ENCODE measurements around the gene STPG3.
A peak's percentile ranks its signal among the peaks of the same experiment; 100 is the strongest.
"Not testable (repeated sequence)": the region's sequence is repeated elsewhere in the genome, so short reads cannot be mapped to it uniquely, and the experiment has no call there.

STPG3 gene

DNA sequence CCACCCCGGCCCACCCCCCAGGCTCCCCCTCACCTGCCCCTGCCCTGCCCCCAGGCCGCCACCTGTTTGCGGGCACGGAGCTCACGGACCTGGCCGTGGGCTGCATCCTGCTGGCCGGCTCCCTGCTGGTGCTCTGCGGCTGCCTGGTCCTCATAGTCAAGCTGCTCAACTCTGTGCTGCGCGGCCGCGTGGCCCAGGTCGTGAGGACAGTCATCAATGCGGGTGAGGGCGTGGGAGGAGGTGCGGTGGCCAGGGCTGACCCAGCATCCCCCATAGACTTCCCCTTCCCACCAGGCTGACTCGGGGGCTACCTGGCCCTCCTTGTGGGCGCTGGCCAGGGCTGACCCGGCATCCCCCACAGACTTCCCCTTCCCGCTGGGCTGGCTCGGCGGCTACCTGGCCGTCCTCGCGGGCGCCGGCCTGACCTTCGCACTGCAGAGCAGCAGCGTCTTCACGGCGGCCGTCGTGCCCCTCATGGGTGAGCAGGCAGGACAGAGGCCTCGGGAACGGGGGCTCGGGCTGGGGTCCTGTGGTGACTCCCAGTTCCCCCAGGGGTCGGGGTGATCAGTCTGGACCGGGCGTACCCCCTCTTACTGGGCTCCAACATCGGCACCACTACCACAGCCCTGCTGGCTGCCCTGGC lies 16.9 kb upstream of the STPG3 start:
- no peak for DNase-seq (ENCODE audit: low spot score)

DNA sequence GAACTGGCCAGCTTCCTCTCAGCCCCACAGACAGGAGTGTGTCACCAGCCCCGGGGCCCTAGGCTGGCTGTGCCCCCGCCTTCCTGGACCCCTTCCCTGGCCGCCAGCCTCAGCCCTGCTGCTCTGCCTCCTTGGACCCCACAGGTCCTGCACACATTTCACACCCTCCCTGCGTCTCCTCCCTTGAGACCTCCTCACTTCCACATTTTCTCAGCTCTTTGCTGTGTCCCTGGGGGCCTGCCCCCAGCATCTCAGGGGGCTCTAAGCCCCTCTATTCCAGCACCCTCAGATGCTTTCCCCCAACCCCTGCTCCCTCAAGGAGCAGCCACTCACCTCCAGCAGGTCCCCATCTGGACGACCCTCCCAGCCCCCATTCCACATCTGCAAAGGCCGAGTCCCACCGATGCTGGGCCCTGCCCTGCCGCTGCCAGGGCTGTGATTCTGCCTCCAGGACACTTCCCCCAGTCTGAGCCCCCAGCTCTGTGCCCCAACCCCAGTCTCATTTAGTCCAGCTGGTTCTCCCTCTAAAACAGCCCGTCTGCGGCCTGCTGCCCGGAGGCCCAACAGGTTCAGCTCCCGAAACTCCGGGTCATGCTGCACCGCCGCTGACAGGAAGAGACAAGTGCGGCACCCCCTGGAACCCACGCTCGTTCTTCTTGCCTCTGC lies 16.2 kb upstream of the STPG3 start:
- no peak for DNase-seq (ENCODE audit: low spot score)

DNA sequence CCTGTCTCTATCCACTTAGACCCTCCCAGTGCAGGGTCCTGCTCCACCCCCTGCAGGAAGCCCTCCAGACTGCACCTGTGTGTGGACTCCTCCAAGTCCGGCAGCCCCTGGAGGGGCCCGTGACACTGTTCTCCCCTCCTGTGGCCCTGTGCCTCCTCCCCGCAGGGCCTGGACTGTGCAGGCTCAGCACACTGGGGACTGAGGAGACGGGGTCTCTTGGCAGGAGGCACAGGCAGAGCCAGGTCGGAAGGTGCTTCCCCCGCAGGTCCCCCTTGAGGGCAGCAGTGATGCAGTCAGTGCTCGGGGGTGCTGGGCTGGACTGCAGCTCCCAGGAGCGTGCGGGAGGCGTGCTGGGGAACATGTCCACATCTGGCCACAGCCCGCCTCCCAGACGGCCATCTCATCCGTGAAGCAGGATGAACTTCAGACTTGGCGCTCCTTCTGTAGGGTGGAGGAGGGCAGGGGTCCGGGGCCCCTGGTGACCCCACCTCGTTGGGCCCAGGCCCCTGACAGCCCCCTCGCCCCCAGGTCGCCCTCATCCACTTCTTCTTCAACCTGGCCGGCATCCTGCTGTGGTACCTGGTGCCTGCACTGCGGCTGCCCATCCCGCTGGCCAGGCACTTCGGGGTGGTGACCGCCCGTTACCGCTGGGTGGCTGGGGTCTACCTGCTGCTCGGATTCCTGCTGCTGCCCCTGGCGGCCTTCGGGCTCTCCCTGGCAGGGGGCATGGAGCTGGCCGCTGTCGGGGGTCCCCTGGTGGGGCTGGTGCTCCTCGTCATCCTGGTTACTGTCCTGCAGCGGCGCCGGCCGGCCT lies 15.5 kb upstream of the STPG3 start:
- DNase-seq (ENCODE audit: low spot score) = no peak

DNA sequence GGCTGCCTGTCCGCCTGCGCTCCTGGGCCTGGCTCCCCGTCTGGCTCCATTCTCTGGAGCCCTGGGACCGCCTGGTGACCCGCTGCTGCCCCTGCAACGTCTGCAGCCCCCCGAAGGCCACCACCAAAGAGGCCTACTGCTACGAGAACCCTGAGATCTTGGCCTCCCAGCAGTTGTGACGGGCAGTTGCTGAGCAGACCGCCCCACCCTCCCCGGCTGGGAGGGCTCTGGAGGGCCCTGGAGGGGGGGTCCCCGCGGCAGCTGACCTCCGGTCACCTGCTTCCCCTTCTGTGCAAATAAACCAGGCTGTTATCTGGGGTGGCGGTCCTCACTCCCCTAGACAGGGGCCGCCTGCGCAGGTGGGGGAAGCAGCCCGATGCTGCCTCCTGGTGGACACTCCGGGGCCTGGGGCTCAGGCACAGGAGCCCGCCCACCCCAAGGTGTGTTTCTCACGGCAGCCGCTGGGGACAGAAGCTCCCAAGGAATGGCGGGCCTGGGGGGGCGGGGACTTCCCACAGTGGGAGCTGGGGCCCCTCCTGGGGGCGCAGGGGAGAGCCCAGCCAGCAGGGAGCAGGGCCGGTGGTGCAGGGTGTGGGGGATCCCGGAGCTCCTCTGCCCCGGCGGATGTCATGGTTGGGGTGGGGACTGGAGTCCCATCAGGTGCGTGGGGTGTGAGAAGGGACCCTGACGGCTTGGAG lies 14.7 kb upstream of the STPG3 start:
- DNase-seq (ENCODE audit: low spot score) = peak; percentile 93

DNA sequence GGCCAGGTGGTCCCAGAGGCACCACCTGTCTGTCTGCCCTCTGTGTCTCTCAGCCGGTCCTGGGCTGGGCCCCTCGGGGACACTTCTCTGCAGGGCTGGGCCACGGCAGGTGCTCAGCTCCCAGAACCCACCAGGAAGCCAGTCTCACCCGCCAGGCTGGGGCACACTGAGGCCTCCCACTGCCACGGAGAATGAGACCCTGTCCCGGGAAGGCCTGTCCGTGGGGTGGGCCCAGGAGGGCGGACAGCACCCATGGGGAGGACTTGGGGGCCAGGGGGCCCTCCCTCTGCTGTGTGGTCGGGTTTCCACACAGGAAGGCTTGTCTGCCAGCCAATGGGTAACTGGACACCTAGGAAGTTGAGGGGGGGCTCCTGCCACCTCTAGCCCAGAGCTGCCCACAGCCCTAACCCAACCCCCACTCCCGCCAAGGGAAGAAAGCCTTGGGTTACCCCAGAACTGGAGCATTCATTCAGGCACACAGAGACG lies 14.1 kb upstream of the STPG3 start:
- DNase-seq (ENCODE audit: low spot score) = no peak

DNA sequence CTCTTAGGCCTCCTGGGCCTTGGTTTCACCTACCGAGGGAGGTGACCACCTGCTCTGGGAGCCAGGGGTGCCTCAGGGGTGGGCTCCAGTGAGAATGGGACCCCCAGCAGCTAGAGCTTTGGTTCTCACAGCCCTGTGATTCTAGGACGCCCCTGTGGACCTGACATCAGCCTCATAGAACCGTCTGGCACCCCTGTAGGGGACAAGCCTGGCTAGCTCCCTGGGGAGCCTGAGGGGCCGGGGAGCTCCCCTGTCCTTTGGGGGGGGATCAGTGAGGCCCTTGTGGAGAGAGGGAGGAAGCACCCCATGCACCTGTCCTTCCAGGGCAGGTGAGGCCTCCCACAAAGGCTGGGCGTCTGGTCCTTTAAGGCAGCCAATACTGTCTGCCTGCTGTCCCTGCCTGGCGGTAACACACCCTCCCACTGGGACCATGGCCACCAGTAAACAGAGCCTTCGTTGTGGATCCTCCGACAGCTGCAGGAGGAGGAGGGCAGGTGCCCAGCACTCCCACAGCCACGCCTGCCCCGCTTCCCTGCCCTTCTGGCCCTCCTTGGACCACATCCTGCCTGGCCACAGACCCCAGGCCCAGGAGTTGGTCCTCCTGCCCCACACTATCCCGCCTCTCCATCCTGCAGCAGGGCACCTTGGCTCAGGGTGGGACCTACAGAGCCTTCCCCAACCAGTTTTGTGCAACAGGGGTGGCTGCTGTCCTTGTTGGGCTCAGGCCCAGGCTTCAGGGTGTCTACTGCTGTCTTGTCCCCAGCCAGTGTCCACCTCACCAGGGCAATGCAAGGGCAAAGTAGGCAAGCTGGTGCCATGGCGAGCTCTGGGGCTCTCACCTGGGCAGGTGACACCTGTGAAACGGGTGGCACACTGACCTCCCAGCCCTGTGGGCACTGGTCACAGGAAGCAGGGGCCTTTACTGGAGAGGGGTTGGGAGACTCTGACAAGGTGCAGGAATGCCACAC lies 13.0 kb upstream of the STPG3 start:
- no peak for DNase-seq (ENCODE audit: low spot score)

DNA sequence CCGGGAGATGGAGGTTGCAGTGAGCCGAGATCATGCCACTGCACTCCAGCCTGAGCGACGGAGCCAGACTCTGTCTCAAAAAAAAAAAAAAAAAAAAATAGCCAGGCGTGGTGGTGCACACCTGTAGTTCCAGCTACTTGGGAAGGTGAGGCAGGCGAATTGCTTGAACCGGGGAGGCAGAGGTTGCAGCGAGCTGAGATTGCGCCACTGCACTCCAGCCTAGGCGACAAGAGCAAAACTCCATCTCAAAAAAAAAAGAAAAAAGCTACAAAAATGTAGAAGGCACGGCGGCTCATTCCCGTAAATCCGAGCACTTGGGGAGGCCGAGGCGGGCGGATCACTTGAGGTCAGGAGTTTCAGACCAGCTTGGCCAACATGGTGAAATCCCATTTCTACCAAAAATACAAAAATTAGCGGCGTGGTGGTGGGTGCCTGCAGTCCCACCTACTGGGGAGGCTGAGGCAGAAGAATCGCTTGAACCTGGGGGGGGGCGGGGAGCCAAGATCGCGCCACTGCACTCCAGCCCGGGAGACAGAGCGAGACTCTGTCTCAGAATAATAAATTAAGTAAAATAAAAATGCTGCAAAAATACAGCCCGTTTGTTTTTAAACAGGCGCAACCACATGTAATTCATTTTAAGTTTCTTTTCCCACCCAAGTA lies 11.4 kb upstream of the STPG3 start:
- not testable (repeated sequence) for DNase-seq (ENCODE audit: low spot score)

DNA sequence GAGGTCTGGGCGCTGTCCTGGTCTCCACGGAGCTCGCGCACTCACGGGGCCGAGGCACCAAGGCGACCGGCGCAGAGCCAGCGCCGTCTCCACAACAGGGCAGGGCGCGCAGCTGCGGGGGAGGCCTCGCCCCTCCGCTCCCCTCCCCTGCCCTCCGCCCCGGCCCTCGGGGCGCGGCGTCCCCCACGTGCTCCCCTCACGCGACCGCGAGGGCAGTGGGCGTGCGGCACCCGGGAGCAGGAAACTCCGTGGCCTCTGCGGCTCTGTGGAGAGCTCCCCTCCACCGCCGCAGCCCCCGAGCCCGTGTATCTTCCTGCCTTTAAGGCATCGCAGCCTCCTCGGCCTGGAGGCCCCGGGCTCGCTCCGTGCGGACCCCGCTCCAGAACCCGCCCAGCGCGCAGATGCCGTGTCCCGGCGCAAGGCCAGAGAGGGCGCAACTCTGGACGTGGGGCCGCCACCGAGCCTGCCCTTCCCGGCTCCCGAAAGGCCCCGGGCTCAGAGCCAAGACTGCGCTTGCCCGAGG lies 10.7 kb upstream of the STPG3 start:
- peak; percentile 86 for DNase-seq (ENCODE audit: low spot score)

DNA sequence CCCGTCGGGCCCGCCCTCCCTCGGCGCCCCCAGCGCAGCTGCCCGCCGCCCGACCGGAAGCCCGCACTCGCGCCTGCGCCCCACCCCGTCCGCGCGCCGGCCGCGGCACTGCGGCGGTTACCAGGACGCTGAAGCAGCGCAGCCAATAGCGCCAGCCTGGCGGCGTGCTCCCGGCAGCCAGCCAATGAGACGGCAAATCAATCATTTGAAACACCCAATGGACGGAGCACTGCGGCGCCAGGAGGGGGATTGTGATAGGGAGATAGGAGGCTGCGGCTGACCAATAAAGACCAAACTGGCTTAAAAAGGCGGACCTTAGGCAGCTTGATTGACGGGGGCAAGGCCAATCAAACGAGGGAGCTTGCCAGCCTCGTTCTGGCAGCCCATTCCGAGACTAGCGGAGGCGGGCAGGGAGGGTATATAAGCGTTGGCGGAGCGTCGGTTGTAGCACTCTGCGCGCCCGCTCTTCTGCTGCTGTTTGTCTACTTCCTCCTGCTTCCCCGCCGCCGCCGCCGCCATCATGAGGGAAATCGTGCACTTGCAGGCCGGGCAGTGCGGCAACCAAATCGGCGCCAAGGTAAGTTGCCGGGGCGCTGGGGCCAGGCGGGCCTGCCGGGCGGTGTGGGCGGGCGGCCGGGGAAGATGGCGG lies 10.1 kb upstream of the STPG3 start, which contains the start of gene TUBB4B:
TSS of gene TUBB4B (plus strand) at position 447 of the 649 bp plus-strand sequence. CDS start at position 521, 74 bp downstream.
- DNase-seq (ENCODE audit: low spot score) = peak; percentile 99

DNA sequence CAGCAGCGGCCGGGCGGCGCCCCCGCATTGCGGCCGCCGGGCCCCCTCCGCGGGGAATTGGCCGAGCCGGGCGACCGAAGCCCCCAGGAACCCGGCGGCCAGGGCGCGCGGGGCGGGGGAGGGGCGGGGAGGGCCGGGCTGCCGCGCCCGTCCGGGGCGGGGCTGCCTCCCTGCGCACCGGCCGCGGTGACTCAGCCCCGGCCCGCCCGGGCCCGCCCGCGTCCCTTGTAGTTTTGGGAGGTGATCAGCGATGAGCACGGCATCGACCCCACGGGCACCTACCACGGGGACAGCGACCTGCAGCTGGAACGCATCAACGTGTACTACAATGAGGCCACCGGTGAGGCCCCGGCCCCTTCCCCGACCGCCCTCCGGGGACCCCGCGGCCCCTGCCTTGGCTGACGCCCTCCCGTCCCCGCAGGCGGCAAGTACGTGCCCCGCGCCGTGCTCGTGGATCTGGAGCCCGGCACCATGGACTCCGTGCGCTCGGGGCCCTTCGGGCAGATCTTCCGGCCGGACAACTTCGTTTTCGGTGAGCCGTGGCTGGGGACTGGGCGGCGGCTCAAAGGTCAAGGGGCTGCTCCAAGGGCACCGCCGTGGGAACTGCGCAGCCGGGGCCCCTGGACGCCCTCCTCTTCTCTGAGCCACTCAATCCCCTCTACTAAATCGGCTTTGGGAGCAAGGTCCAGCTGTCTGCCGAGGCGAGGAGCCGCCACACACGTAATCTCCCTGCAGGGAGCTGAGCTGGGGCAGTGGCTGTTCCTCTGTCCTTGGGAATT lies 9.4 kb upstream of the STPG3 start:
- DNase-seq (ENCODE audit: low spot score) = peak; percentile 90

DNA sequence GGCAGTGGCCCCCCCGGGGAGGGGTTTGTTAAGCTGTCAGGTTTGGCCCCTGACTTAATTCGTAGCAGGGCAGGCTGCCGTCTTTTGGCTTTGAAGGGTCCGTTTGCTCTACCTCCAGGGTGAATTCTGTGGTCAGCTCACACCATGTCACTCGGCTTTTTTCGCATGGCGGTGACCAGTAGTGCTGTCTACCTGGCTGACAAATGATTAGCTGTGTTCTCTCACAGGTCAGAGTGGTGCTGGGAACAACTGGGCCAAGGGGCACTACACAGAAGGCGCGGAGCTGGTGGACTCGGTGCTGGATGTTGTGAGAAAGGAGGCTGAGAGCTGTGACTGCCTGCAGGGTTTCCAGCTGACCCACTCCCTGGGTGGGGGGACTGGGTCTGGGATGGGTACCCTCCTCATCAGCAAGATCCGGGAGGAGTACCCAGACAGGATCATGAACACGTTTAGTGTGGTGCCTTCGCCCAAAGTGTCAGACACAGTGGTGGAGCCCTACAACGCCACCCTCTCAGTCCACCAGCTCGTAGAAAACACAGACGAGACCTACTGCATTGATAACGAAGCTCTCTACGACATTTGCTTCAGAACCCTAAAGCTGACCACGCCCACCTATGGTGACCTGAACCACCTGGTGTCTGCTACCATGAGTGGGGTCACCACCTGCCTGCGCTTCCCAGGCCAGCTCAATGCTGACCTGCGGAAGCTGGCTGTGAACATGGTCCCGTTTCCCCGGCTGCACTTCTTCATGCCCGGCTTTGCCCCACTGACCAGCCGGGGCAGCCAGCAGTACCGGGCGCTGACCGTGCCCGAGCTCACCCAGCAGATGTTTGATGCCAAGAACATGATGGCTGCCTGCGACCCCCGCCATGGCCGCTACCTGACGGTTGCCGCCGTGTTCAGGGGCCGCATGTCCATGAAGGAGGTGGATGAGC lies 8.6 kb upstream of the STPG3 start:
- no peak for DNase-seq (ENCODE audit: low spot score)

DNA sequence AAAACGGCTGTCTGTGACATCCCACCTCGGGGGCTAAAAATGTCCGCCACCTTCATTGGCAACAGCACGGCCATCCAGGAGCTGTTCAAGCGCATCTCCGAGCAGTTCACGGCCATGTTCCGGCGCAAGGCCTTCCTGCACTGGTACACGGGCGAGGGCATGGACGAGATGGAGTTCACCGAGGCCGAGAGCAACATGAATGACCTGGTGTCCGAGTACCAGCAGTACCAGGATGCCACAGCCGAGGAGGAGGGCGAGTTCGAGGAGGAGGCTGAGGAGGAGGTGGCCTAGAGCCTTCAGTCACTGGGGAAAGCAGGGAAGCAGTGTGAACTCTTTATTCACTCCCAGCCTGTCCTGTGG lies 7.8 kb upstream of the STPG3 start:
- not testable (repeated sequence) for DNase-seq (ENCODE audit: low spot score)

DNA sequence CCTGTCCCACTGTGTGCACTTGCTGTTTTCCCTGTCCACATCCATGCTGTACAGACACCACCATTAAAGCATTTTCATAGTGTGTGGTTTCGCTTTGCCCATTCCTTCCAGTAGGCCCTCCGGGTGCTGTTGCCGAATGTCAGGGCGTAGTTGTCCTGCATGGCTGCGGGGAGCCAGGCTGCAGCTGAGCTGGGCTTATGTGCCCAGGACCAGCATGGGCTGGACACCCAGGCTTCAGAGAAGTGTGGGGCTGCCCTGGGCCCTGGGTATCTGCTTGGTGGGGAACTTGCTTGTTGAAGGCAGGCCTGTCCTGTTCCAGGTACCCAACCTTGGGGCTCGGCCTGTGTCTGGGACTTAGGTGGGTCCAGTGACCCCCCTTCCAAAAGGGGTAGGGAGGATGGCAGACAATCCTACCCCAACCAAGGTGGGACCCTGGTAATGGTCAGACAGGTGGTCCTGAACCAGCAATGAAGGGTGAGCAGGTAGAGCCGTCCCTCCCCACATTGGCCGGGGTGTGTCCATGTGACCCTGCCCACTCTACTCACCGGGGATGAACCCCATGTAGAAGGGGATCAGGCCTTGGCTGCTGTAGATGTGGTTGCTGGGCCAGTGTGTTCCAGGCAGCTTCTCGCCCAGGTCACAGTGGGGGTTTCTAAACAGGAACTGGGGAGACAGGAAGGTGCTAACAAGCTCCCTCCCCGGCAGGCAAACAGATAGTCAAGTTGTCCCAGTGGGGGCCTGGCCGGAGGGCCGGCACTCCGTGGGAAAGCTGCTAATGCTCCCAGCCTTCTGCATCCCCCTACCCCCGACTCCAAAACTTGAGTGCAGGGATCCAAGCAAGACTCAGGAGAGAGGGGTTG lies 7.2 kb upstream of the STPG3 start:
- DNase-seq (ENCODE audit: low spot score) = no peak

DNA sequence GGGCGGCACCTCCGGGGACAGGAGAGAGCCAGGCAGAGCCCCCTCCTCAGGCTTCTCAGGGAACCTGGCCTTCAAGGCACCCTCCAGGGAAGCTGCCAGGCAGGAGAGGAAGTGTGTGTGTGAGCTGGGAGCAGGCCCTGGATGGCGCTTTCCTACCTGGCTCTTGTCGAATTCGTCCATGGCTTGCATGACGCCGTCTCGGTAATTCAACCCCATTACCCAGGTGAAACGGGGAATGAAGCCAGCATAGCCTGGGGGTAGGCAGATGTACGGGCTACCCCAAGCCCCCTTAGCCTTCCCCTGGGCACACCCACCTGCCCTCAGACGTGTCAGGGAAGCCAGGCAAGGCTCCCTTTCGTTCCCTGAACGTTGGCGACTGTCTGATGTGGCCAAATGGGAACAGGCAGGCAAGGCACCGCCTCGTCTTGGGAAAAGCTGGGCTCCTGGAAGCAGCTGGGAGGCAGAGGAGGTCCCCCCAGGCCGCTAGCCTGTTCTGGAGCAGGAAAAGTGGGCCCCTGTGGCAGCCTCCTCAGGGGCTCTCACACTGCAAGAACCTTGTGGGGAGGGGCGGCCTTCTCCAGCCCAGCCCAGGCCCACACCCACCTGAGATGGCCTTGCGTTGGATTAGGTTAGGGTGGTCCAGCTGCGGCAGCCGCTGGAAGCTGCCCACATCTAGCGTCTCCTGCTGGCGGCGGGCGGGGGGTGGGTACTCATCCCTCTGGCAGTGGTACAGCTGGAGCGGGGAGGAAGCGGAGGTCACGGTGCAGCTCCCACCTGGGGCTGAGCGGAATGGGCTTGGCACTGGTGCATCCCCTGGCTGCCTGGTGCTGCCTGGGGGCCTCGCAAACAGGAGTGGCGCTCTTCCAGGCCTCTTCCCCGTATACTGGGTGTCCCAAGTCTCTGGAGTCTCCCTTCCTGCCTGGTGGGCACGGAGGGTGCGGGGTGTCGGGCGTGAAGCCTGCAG lies 6.3 kb upstream of the STPG3 start:
- no peak for DNase-seq (ENCODE audit: low spot score)

All from GM03348 (cell line).